Measurements from ENCODE around the gene KCNG1. TPM values are rescaled to one million over a fixed set of nuclear protein-coding genes. Genes with fewer than 3 reads are reported as not detected.

KCNG1 gene
- total RNA-seq, 4 donors from 2014 or later: 0.39 to 7.0 (median 0.91) TPM

- 17 to 26% methylated on average over 7 of the region's 7 CpGs for WGBS, 2 donors
- H3K9me3 ChIP-seq: no peaks in the 10 kb centered on the region
- peak overlapping the region in 1 of 4 donors; percentile 89 for H3K27ac ChIP-seq
- H3K36me3 ChIP-seq: peaks cover 0 to 35% (median 0%) of the 10 kb centered on the region in 3 donors
- DNase-seq (ENCODE audit: low spot score in 2 of 2): no peak
- TF ChIP-seq POLR2A (IDR thresholded peaks at IDR 0.05) (no peak), EP300 (IDR thresholded peaks at IDR 0.05) (no peak)
- TF ChIP-seq, protein P1, sequence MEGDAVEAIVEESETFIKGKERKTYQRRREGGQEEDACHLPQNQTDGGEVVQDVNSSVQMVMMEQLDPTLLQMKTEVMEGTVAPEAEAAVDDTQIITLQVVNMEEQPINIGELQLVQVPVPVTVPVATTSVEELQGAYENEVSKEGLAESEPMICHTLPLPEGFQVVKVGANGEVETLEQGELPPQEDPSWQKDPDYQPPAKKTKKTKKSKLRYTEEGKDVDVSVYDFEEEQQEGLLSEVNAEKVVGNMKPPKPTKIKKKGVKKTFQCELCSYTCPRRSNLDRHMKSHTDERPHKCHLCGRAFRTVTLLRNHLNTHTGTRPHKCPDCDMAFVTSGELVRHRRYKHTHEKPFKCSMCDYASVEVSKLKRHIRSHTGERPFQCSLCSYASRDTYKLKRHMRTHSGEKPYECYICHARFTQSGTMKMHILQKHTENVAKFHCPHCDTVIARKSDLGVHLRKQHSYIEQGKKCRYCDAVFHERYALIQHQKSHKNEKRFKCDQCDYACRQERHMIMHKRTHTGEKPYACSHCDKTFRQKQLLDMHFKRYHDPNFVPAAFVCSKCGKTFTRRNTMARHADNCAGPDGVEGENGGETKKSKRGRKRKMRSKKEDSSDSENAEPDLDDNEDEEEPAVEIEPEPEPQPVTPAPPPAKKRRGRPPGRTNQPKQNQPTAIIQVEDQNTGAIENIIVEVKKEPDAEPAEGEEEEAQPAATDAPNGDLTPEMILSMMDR (IDR thresholded peaks at IDR 0.05): no peak
- peaks cover 2 to 64% (median 21%) of the 10 kb centered on the region in 4 donors for H3K4me1 ChIP-seq
- no peaks in the 10 kb centered on the region for H3K27me3 ChIP-seq
- peak overlapping the region; percentile 89 to 98 (median 93) for H3K4me3 ChIP-seq
These were observed 65.6 kb downstream of the KCNG1 start for GRCh38 chr20:50957276-50957675.

- Histone ChIP-seq H3K4me1 (peaks cover 0 to 37% (median 10%) of the 10 kb centered on the region in 4 donors), H3K4me3 (no peak overlapping the region), H3K36me3 (peaks cover 0 to 52% (median 4%) of the 10 kb centered on the region in 3 donors), H3K27me3 (no peaks in the 10 kb centered on the region), H3K9me3 (no peaks in the 10 kb centered on the region), H3K27ac (no peak overlapping the region)
- no peak for DNase-seq (ENCODE audit: low spot score in 2 of 2)
- TF ChIP-seq EP300 (IDR thresholded peaks at IDR 0.05) (no peak), POLR2A (IDR thresholded peaks at IDR 0.05) (no peak)
- TF ChIP-seq, protein P1 (IDR thresholded peaks at IDR 0.05): no peak
These were observed 69.1 kb downstream of the KCNG1 start for GRCh38 chr20:50953821-50954220.

Other genes starting within 250 kb of the KCNG1 start
- under 1 TPM; 0.30 to 0.84 (median 0.51) TPM for gene BCAS4, start 228.0 kb downstream of the KCNG1 start, total RNA-seq
- 10 to 100 TPM; 40.2 to 57.9 (median 47.4) TPM for gene ADNP, start 91.7 kb downstream of the KCNG1 start, total RNA-seq
- 10 to 100 TPM; 29.4 to 54.2 (median 42.7) TPM for gene DPM1, start 64.6 kb downstream of the KCNG1 start, total RNA-seq
- gene MOCS3, start 64.3 kb downstream of the KCNG1 start, total RNA-seq: 1 to 10 TPM; 4.2 to 5.7 (median 5.6) TPM

All from tibial nerve (tissue), 4 donors.